HEK293T (cell line): ENCODE data around the gene FCHO2.
"Not testable (repeated sequence)": the region's sequence is repeated elsewhere in the genome, so short reads cannot be mapped to it uniquely, and the experiment has no call there.

Experiments
- BHLHE40 ChIP-seq: fragments of 450-650 bp; IDR thresholded peaks from 2 replicates; pipeline ENCODE4 v1.6.1; 2016; ENCODE audit warnings: mild to moderate bottlenecking, moderate library complexity, borderline replicate concordance
- ELF4 ChIP-seq: fragments of 450-650 bp; IDR thresholded peaks from 2 replicates; pipeline ENCODE4 v1.6.1; 2017; ENCODE audit warnings: antibody characterized with exemption
- FOXM1 ChIP-seq: fragments of 450-650 bp; IDR thresholded peaks from 2 replicates; pipeline ENCODE4 v1.6.1; 2017; ENCODE audit warnings: mild to moderate bottlenecking, borderline replicate concordance
- SP1 ChIP-seq: fragments of 450-650 bp; IDR thresholded peaks from 2 replicates; pipeline ENCODE4 v1.6.1; 2017
- SUZ12 ChIP-seq: fragments of 450-650 bp; IDR thresholded peaks from 2 replicates; pipeline ENCODE4 v1.6.1; 2016; ENCODE audit warnings: mild to moderate bottlenecking
- TARDBP ChIP-seq: fragments of 450-650 bp; IDR thresholded peaks from 2 replicates; pipeline ENCODE4 v1.6.1; 2016
- ZNF384 ChIP-seq: fragments of 450-650 bp; IDR thresholded peaks from 2 replicates; pipeline ENCODE4 v1.6.1; 2016
- TF ChIP-seq, protein P1 (sequence below): fragments of 450-650 bp; IDR thresholded peaks from 2 replicates; pipeline ENCODE4 v1.6.1; 2016

DNA sequence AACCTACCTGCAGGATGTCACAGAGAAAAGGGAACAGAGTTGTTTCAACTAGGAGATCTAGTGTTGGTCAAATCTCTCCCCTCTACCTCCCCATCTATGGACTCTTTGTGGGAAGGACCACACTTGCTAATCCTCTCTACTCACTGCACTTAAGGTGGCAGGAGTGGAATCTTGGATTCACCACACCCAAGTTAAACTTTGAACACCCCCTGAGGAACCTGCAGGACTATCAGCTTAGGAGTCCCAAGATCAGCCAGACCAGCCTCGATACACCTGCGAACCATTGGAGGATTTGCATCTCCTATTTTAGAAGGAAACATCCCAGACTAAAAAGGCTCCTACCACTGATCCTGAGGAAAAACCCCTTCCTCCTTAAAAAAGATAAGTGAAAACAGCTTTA is 23.2 kb upstream of the FCHO2 start:
- not testable (repeated sequence) for TF ChIP-seq SUZ12, BHLHE40, FOXM1, TARDBP, ZNF384, ELF4, SP1
- TF ChIP-seq, protein P1, sequence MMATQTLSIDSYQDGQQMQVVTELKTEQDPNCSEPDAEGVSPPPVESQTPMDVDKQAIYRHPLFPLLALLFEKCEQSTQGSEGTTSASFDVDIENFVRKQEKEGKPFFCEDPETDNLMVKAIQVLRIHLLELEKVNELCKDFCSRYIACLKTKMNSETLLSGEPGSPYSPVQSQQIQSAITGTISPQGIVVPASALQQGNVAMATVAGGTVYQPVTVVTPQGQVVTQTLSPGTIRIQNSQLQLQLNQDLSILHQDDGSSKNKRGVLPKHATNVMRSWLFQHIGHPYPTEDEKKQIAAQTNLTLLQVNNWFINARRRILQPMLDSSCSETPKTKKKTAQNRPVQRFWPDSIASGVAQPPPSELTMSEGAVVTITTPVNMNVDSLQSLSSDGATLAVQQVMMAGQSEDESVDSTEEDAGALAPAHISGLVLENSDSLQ: not testable (repeated sequence)
